Suppressor macrophage treated with lipopolysaccharide for 4 hours (primary cell): ENCODE results near the gene PRR35.
"Not testable (repeated sequence)": the region's sequence is repeated elsewhere in the genome, so short reads cannot be mapped to it uniquely, and the experiment has no call there.

Source experiments
- DNase-seq: peaks from one replicate; pipeline ENCODE4 v3.0.0-alpha.2; 2020

Gene PRR35

DNA sequence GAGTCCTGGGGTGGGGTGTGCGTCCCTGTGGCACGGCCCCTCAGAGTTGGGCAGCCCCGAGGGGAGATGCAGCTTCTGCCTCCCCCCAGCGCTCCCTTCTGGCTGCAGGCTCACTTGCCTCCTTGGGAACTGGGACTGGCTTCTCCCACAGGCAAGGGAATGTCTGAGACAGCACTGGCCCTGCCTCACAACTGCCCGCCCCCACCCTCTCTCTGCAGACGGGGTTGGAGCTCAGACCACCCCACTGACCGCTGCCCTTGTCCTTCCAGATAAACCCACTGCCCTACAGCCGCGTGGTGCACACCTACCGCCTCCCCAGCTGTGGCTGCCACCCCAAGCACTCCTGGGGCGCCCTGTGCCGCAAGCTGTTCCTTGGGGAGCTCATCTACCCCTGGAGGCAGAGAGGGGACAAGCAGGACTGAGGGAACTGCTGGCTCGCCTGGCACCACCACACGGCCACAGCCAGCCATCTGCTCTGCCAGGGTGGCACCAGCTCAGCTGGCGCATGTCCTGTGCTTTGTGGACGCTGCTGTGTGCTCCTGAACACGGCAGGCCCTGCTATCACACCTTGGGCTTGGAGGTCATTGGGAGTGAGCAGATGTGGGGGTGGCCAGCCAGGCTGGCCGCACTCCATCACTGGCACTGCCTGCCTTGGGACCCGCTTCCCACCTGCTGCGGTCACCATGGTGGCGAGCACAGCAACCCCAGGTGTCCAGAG is 22.6 kb downstream of the PRR35 start:
- no peak for DNase-seq

DNA sequence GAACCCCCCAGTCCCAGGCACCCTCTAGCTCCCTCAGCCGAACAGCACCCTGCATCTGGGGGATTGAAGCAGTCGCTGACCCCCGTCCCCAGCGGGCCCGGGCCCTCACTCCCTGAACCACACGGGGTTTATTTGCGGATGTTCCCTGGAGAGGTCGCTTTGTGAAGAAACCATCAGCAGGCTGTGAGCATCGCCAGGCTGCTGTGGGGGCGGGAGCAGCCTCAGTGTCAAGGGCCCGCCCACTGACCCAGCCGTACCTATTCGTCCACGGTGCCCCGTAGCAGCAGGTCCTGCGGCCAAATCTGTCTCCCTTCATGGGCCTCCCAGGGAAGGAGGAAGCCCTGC is 23.2 kb downstream of the PRR35 start:
- no peak for DNase-seq

DNA sequence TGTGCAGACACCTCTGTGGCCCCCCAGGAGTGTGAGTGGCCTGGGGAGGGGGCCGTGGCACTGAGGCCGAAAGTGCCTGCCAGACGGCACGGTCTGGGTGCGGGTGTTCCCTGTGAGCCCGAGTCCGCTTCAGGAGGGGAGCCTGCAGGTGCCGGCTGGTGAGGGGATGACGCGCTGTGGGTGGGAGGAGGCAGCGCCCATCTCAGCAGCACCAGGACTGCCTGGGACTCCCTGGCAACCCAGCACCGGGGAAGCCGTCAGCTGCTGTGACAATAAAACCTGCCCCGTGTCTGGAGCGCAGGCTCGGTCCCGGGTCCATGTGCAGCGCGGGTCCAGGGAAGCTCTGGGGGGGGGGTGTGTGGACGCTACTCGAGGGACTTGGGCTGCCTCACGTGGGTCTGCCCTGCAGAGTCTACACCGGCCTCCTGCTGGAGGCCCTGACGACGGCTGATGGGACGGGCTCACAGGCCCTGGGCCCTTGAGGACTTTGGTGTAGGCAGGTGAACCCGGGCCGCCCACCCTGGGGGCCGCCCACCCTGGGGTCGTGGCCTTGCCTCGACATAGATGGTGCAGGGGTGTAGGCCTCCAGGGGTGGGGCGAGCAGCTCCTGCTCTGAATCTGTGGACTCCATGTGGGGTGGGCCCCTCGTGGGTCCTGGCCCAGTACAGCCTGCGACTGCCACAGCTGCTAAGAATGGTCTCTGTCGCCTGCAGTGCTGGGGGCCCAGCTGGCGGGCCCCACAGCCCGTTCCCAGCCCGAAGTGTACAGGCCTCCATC is 23.8 kb downstream of the PRR35 start:
- no peak for DNase-seq

DNA sequence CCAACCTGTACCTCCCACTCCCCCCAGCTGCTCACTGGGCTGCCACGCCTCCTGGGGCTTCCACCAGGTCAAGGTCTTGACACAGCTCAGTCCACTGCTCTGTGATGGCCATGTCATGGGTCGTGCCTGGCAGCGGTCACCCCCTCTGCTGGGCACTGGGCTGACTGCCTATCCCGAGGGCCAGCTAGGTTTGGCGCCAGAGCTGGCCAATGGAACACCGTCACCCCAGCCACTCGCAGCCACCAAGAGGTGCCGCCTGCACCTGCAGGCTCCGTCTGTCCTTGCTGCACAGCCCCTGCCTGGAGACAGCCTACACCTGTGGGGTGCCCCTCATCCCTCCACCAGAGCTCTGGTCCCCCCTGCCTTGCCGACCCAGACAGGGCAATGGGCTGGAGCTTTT is 25.2 kb downstream of the PRR35 start:
- no peak for DNase-seq

DNA sequence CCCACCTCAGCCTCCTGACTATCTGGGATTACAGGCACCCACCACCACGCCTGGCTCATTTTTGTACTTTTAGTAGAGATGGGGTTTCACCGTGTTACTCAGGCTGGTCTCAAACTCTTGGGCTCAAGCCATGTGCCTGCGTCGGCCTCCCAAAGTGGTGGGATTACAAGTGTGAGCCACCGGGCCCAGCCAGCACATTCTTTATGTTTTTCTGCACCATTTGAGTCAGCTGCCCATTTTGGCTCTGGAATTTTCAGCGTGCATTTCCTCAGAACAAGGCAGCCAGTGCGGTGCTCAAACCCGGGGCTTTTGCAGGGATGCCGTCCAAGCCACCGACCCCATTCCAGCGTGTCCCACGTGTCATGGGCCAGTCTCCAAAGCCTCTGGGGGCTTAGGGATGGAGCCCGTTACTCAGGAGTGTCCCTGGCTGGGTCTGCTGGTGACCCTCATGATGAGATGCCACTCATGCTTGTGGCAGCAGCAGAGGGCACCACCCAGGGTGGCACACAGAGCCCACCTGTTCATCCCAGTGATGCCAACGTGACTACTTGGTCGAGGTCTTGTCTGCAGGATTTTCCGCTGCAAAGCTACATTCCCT is 26.0 kb downstream of the PRR35 start:
- DNase-seq: no peak

DNA sequence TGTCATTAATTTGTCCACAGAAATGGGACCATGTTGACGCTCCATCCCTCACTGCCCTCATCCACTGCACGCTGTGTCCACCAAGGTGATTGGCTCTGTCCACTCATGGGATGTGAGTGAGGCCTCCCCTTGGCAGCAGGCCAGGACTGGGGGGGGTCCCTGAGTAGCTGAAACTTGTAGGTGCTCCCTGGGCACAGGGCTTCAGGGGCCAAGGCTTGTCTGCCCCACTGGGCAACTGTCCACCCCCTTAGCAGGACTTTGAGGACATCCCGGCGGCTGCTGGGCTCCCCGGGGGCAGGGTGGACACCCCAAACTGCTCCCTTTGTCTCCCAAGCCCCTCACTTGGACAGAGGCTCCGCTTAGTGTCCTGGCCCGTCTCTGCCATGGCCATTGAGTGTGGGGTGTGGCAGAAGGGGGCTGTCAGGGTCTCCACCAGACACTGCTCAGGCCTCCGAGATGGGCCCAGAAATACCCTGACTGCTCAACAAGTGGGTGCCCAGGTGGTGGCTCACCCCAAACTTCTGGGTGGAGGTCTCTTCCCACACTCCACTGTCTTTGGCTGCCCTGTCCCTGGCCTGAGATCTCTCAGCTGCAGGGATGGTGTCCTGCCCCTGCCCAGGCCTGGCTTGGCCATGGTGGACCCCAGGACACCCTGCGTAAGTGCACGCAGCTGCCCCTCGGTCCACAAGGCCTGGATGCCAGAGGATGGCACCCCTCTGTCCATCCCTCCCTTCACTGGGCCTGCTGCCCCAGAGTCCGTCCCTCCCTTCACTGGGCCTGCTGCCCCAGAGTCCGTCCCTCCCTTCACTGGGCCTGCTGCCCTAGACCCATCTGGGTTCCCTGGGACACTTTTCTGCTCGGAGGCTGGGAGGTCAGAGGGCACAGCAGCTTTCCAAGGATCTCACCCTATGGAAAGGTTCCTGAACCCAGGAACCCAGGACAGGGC is 26.7 kb downstream of the PRR35 start:
- no peak for DNase-seq

DNA sequence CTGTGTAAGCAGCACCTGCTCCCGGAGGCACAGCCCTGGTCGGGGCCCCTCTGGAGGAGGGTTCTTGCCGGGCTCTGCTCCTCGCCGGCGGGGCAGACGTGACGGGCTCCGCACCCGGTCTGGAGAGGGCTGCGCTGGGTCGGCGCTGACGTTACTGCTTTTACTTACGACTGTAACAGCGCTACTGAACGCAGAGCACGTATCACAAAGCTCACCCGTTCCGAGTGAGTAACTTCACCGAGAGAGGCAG is 28.4 kb downstream of the PRR35 start:
- DNase-seq: peak; percentile 77

DNA sequence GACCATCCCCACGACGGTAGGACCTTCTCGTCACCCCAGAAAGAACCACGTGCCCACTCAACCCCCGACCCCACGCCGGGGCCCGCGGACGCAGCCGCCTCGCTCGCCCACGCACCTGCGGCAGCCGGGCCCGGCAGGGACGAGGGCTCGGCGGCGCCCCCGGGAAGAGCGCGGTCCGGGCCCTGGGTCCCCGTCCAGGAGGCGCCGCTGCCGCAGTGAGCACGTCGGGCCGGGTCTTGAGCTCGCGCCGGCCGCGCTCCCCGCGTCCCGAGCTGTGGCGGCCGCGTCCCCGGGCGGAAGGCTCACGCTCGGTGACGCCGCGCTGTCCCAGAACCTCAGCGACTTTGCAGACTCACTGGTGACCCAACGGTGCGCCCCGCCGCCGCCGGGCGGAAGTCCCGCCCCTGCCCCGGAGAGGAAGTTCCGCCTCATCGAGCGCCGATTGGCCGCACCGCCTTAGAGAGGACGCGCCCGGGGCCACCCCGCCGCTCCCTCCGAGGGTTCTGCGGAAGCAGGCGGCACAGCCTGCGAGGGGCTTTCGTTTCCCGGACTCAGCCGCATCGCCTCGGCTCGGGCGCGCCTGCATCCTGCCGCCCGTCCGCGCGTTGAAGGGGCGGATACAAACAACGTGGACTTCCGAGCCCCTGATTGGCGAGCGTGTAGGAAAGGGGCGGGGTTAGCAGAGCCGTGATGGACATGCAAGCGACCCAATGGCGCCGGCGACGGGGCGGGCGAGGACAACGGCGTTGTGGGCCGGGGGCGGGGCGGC is 28.9 kb downstream of the PRR35 start:
- peak; percentile 97 for DNase-seq

DNA sequence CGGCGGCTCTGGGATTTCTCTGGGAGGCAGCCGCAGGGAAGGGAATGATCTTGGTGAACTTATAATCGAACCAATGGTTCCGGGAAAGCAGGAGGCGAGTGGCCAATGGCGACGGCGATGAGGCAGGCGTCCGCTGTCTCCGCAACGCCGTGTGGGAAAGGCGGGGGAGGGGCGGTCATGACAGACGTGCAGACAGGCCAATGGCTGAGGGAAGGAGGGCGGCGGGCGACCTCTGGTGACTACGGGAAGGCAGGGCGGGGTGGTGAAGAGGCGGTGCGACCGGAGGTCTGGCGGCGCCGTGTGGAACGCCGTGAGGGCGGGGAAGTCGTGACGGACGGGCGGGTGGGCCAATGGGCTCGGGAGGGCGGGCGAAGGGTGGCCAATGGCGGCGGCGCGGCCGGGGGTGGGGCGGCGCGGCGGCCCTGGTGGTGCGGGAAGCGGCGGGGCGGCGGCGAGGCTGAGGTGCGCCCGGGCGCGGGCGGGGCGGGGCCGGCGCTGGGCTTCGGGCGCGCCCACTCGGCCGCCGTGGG is 29.5 kb downstream of the PRR35 start, which contains the start of gene RAB40C:
RAB40C (plus strand) TSS at position 409 of the 530 bp plus-strand sequence. CDS start 226 bp downstream, outside the sequence.
- DNase-seq: peak; percentile 99

DNA sequence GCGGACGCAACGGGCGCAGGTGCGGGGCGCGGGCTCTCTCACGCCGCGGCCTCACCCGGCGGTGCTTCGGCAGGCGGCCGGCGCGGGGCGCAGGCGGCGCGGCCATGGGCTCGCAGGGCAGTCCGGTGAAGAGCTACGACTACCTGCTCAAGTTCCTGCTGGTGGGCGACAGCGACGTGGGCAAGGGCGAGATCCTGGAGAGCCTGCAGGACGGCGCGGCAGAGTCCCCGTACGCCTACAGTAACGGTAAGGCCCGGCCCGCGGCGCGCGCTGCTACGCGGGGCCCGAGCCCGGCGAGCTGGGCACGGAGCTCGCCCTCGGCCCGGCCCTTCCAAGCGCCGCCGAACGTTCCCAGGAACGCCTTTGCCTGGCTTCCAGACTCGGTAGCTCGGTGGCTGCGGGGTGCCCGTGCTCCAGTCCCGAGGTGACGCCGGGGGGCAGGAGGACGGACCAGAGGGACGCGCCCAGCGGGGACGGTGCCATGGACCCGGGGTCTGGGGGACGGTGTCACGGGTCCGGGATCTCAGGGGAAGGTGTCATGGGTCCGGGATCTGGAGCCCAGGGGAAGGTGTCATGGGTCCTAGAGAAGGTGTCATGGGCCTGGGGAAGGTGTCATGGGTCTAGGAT is 30.1 kb downstream of the PRR35 start:
- peak; percentile 30 for DNase-seq

DNA sequence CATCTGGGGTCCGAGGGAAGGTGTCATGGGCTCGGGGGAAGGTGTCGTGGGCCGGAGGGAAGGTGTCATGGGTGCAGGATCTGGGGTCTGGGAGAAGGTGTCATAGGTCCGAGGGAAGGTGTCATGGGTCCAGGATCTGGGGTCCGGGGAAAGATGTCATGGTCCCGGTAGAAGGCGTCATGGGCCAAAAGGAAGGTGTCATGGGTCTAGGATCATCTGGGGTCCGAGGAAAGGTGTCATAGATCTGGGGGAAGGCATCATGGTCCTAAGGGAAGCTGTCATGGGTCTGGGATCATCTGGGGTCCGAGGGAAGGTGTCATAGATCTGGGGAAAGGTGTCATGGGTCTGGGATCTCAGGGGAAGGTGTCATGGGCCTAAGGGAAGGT is 30.6 kb downstream of the PRR35 start:
- DNase-seq: no peak

DNA sequence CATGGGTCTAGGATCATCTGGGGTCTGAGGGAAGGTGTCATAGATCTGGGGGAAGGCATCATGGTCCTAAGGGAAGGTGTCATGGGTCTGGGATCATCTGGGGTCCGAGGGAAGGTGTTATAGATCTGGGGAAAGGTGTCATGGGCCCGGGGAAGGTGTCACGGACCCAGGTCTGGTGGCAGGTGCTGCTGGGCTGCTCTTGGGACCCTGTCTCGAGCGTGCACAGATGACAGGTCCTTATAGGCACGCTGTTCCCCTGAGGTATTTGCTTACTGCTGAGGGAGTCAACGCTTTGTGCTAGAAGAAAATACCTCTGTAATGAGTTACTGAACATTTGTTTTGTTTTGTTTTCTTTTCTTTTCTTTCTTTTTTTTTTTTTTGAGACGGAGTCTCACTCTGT is 31.0 kb downstream of the PRR35 start:
- no peak for DNase-seq

DNA sequence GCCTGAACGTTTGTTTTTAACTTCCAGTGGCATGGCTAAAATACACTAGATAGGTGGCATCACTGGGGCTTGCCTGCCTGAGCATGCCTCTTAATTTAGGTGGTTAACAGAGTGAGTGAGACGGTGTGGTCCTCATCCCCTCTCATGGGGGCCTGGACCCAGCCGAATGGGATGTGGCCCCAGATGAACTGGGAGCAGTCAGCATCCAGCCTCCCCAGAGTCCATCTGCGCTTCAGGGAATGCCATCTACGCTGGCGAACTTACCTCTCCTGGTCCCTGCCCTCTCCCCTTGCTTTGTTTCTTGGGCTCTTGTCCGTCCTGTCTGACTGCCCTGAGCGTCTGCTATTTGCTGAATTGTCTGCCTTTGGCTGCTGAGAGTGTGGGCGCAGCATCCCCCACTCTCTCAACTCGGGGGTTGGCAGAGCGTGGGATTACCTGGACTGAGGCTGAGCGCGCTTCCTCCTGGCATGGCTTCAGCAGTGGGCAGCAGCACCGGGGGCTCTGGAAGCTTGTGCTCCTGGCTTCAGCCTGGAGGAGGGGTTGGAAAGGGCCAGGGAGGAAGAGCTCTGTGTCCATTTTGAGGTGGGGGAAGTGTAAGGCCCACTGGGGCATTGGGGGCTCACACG is 31.8 kb downstream of the PRR35 start:
- no peak for DNase-seq

DNA sequence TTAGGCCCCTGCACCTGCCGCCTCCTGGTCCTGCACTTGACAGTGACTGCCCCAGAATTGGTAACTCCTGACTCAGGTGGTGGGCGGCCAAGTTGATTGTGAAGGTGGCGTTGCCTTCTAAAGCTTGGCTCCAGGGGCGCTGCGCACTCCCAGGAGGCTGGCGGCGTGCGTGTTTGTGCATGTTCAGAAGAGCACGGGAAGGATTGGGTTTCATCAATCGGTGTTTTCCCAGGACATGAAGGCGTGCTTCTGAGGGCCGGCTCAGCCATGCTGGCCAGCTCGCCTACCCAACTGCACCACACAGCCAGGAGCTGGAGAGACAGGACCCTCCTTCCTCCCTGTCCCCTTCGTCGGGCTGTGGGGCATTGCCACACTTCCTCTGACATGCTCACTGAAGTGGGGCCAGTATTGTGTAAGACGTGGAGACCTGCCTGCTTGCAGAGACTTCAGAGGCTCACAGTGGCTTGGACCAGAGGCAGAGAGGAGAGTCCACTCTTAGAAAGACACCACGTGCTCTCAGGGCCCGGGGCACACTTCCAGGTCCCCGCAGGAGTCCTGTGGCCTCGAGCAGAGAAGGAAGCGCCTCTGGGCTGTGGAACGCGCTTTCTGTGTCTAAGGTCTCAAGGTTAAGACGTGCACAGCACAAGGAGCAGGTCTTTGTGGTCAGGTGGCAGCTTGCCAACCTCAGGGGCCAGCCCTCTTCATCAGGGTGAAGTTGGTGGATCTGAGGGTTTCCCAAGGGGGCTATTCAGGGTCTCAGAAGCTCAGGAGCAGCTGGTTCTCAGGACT is 32.5 kb downstream of the PRR35 start:
- DNase-seq: peak; percentile 64

DNA sequence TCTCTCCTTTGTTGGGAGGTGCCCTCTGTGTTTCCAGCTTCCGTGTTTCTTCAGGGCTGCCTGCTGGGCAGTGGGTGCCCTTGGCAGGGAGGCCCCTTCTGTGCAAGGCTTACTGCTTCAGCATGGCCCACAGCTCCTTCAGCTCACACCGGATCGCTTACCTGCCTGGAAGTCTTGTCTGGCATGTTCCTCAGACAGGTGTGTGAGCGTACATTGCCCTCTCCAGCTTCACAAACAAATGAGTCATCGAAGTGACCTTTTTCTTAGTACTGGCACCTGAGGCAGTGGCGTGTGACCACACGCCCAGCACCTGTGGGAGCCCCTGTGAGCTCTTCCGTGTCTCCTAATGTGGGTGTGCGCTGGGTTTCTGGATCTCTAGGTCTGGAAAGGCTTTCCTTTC is 33.2 kb downstream of the PRR35 start:
- no peak for DNase-seq

DNA sequence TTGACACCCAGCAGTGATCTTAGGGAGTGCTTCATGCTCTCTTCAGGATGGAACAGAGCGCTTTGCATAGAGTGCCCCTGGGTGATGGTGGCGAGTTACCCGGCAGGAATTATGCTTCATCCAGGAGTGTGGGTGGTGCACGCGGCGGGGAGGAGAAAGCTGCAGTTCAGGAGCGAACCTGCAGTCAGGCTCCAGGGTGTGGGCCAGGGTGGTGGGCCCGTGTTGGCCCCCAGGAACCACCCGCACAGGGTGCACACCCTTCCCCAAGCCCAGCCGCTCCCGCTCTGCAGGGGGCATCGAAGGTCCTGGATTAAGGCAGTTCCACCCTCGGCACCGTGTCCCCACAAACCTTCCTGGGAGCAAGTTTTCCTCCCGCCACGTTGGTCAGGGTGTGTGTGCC is 33.6 kb downstream of the PRR35 start:
- DNase-seq: no peak

DNA sequence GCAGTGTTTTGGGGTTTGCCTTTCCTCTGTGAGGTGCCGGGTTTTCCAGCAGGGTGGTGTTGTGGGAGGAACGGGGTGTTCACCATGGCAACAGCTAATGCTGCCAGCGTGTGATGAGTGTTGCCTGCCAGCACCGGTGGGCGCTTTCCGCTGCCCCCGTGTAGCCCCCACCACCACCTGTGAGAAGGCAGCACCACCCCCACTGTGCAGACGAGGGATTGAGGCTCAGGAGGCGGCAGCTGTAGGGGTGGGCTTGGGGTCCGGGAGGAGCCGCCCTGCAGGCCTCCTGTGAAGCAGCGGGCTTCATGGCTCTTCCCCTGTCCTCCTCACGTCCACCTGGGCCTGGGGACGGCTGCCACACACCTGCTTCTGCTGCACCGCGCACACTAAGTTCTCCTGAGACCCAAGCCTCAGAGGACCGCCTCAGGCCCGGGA is 34.9 kb downstream of the PRR35 start:
- no peak for DNase-seq

DNA sequence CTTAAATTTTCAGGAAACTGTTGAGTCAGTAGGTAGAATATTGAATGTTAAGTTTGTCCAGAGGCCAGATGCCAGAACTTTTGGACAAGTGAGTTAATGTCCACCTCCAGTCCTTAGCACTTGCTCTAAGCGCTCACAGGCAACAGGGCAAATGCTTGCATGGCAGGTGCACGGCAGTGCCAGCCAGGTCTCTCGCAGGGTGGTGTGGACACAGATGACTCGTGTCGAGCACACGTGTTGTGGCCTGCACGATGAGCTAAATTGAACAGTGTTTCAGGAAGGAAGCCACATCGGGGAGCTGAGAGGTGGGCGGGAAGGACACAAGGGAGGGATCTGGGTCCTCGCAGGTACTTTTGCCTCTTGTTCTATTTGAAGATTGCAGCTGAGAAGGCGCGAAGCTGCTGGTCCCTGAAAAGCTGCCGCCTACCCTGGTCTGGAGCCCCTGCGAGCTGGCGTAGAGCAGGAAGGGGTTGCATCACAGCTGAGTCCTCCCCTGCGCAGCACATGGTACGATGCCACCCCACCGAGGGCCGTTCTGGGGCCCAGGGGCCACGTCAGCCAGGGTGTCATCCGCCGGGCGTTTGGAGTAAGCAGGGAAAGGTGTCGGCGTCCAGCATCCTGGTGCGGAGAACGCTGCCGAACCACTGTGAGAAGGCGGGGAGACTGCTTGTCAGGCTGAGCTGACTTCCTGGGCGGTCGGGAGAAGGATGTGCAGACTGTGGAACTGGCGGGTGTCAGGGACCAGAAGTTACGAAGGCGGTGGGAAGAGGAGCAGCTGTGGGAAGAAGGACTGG is 35.9 kb downstream of the PRR35 start:
- peak; percentile 16 for DNase-seq

DNA sequence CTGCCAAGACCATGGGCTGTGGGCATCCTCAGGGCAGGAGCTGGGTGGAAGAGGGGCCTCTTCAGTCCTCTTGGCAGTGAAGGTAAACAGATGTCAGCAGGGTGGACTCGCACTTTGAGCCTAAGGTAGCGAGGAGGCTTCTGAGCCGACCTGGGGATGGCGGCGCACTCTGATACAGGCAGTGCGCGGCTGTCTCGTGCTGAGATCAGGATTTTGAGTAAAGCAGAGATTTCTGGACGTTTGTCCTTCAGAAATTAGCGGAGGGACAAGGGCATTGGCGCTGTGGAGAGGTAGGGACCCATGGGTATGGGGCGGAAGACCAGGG is 36.5 kb downstream of the PRR35 start:
- DNase-seq: no peak

DNA sequence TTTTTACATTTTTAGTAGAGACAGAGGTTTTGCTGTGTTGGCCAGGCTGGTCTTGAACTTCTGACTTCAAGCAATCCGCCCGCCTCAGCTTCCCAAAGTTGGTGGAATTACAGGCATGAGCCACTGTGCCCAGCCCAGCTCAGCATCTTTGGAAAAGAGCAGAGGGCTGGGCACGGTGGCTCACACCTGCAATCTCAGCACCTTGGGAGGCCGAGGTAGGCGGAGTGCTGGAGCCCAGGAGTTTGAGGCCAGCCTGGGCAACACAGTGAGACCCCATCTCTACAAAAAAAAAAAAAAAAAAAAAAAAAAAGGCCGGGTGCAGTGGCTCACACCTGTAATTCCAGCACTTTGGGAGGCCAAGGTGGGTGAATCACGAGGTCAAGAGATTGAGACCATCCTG is 37.5 kb downstream of the PRR35 start:
- not testable (repeated sequence) for DNase-seq
